Trophoblast cell (in vitro differentiated cells and primary cell): Measurements from ENCODE around the gene MRAP.

Source experiments
- DNase-seq, 2 donors: peaks; one replicate each; pipeline ENCODE4 v3.0.0-alpha.2; 2016
- H2AFZ ChIP-seq: 2 replicates; pipeline ENCODE4 v1.6.1; 2013; ENCODE audit warnings: low read length, moderate library complexity, mild to moderate bottlenecking; ENCODE audit not compliant: insufficient read depth, poor library complexity
- H2AK5ac ChIP-seq: 2 replicates; pipeline ENCODE4 v1.6.1; 2013; ENCODE audit warnings: mild to moderate bottlenecking, low read length
- H2BK120ac ChIP-seq: 2 replicates; pipeline ENCODE4 v1.6.1; 2013; ENCODE audit warnings: low read length, mild to moderate bottlenecking, moderate library complexity; ENCODE audit not compliant: insufficient read depth, poor library complexity
- H2BK12ac ChIP-seq: 2 replicates; pipeline ENCODE4 v1.6.1; 2013; ENCODE audit warnings: mild to moderate bottlenecking, low read length, moderate library complexity
- H2BK5ac ChIP-seq: 2 replicates; pipeline ENCODE4 v1.6.1; 2013; ENCODE audit warnings: low read length, low read depth, moderate library complexity, mild to moderate bottlenecking; ENCODE audit not compliant: poor library complexity
- H3K14ac ChIP-seq: 2 replicates; pipeline ENCODE4 v1.6.1; 2013; ENCODE audit warnings: mild to moderate bottlenecking, low read length
- H3K18ac ChIP-seq: 2 replicates; pipeline ENCODE4 v1.6.1; 2013; ENCODE audit warnings: mild to moderate bottlenecking, low read length
- H3K23ac ChIP-seq: 2 replicates; pipeline ENCODE4 v1.6.1; 2013; ENCODE audit warnings: low read length
- H3K27ac ChIP-seq: 2 replicates; pipeline ENCODE4 v1.5.1; 2013; ENCODE audit warnings: low read depth, mild to moderate bottlenecking, inconsistent platforms, low read length, moderate library complexity
- H3K27me3 ChIP-seq: 2 replicates; pipeline ENCODE4 v1.6.1; 2013; ENCODE audit warnings: inconsistent platforms, mild to moderate bottlenecking, low read length, moderate library complexity; ENCODE audit not compliant: insufficient read depth
- H3K36me3 ChIP-seq, 2 experiments: 1 replicate in 1 of 2; 2 replicates in 1 of 2; pipeline ENCODE4 v1.6.1; 2013; ENCODE audit warnings: low read length in 2 of 2, mild to moderate bottlenecking in 2 of 2, moderate library complexity in 1 of 2; ENCODE audit not compliant: insufficient read depth in 2 of 2, control insufficient read depth in 1 of 2
- H3K4ac ChIP-seq: 2 replicates; pipeline ENCODE4 v1.6.1; 2013; ENCODE audit warnings: low read depth, mild to moderate bottlenecking, low read length, moderate library complexity
- H3K4me1 ChIP-seq, 2 experiments: 1 replicate in 1 of 2; 2 replicates in 1 of 2; pipeline ENCODE4 v1.6.1; 2013; ENCODE audit warnings: low read length in 2 of 2, mild to moderate bottlenecking in 2 of 2, moderate library complexity in 1 of 2; ENCODE audit not compliant: insufficient read depth in 2 of 2, control insufficient read depth in 1 of 2
- H3K4me2 ChIP-seq: 2 replicates; pipeline ENCODE4 v1.6.1; 2013; ENCODE audit warnings: inconsistent platforms, mild to moderate bottlenecking, low read length, moderate library complexity
- H3K4me3 ChIP-seq: 2 replicates; pipeline ENCODE4 v1.5.1; 2013; ENCODE audit warnings: mild to moderate bottlenecking, low read depth, low read length, inconsistent platforms
- H3K79me1 ChIP-seq: one replicate; pipeline ENCODE4 v1.6.1; 2013; ENCODE audit warnings: low read length
- H3K79me2 ChIP-seq: 2 replicates; pipeline ENCODE4 v1.6.1; 2013; ENCODE audit warnings: low read length, mild to moderate bottlenecking; ENCODE audit not compliant: control insufficient read depth, insufficient read depth, poor library complexity
- H3K9ac ChIP-seq: 2 replicates; pipeline ENCODE4 v1.6.1; 2013; ENCODE audit warnings: mild to moderate bottlenecking, low read length
- H3K9me3 ChIP-seq: 2 replicates; pipeline ENCODE4 v1.6.1; 2013; ENCODE audit warnings: low read depth, mild to moderate bottlenecking, control low read depth, inconsistent platforms, low read length; ENCODE audit not compliant: insufficient read depth
- H4K12ac ChIP-seq: 2 replicates; pipeline ENCODE4 v1.6.1; 2013; ENCODE audit warnings: low read depth, mild to moderate bottlenecking, low read length, moderate library complexity
- H4K8ac ChIP-seq: 2 replicates; pipeline ENCODE4 v1.6.1; 2013; ENCODE audit warnings: low read depth, mild to moderate bottlenecking, low read length, moderate library complexity
- H4K91ac ChIP-seq: one replicate; pipeline ENCODE4 v1.6.1; 2013; ENCODE audit warnings: low read depth, mild to moderate bottlenecking, low read length, moderate library complexity
- WGBS: extraction: QIAGEN DNeasy Blood & Tissue Kit; methylation state at CpG from one replicate; pipeline ENCODE4 v1.1.7; 2013; ENCODE audit warnings: missing lambda C conversion rate; ENCODE audit not compliant: insufficient read length, insufficient coverage; ENCODE audit errors: extremely low coverage; 5-methylcytosine and 5-hydroxymethylcytosine counted together

Gene MRAP

GRCh38 chr21:32315511-32316281 lies 17.0 kb downstream of the MRAP start:
- Histone ChIP-seq H4K91ac (no peak overlapping the region), H3K4ac (no peak overlapping the region), H3K27me3 (no peaks in the 10 kb centered on the region), H4K12ac (peak overlapping the region; percentile 4), H3K27ac (no peak overlapping the region), H4K8ac (no peak overlapping the region), H3K4me1 (no peaks in the 10 kb centered on the region), H3K14ac (no peak overlapping the region), H3K18ac (no peak overlapping the region), H2BK12ac (no peak overlapping the region), H2AFZ (no peak overlapping the region), H3K4me3 (no peak overlapping the region), H3K9ac (no peak overlapping the region), H3K4me2 (no peak overlapping the region), H2AK5ac (no peak overlapping the region), H2BK120ac (no peak overlapping the region), H3K79me1 (no peaks in the 10 kb centered on the region), H3K79me2 (no peaks in the 10 kb centered on the region), H3K9me3 (peaks cover 3% of the 10 kb centered on the region), H2BK5ac (no peak overlapping the region), H3K36me3 (peaks cover 51 to 66% of the 10 kb centered on the region in 2 experiments), H3K23ac (peak overlapping the region; percentile 47)
- no CpG with 5 or more reads among the region's 14 CpGs for WGBS
- no peak for DNase-seq

GRCh38 chr21:32316361-32317215 lies 17.9 kb downstream of the MRAP start:
- WGBS: no CpG with 5 or more reads among the region's 22 CpGs

DNA sequence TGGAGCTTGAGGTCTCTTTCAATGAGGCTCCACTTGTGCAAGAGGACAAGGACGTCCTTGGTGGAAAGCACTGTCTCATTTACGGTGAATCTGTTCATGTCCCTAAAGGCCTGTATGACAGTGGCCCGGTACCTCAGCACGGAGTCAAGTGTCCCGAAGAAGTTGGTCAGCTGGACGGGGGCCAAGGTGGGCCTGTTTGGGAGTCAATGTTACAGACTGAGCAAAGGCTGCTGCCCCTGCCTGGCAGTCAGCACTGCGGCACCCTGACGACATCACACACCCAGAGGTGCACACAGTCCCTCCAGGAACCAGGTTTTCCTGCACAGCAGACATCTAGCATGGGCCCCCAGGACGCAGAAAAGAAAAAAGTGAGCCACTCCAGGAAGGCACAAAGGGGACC lies 19.1 kb downstream of the MRAP start:
- H2AFZ ChIP-seq: no peak overlapping the region
- H3K14ac ChIP-seq: no peak overlapping the region
- WGBS: no CpG with 5 or more reads among the region's 9 CpGs
- peaks cover 59 to 69% of the 10 kb centered on the region in 2 experiments for H3K36me3 ChIP-seq
- no peak overlapping the region for H3K4ac ChIP-seq
- H3K4me1 ChIP-seq: no peaks in the 10 kb centered on the region
- H4K91ac ChIP-seq: no peak overlapping the region
- H3K79me2 ChIP-seq: no peaks in the 10 kb centered on the region
- no peak overlapping the region for H2BK12ac ChIP-seq
- no peak for DNase-seq
- H3K18ac ChIP-seq: no peak overlapping the region
- no peak overlapping the region for H3K27ac ChIP-seq
- H3K79me1 ChIP-seq: no peaks in the 10 kb centered on the region
- peaks cover 3% of the 10 kb centered on the region for H3K9me3 ChIP-seq
- H2BK120ac ChIP-seq: no peak overlapping the region
- H3K23ac ChIP-seq: no peak overlapping the region
- no peak overlapping the region for H3K9ac ChIP-seq
- no peak overlapping the region for H2AK5ac ChIP-seq
- H2BK5ac ChIP-seq: no peak overlapping the region
- H3K27me3 ChIP-seq: no peaks in the 10 kb centered on the region
- H3K4me2 ChIP-seq: no peak overlapping the region
- no peak overlapping the region for H4K8ac ChIP-seq
- no peak overlapping the region for H4K12ac ChIP-seq
- H3K4me3 ChIP-seq: no peak overlapping the region

More at GRCh38 chr21:32316361-32317215, 17.9 kb downstream of the MRAP start:
- DNase-seq: no peak
- Histone ChIP-seq H2BK5ac (no peak overlapping the region), H3K14ac (no peak overlapping the region), H2AK5ac (no peak overlapping the region), H3K27ac (no peak overlapping the region), H3K27me3 (no peaks in the 10 kb centered on the region), H4K8ac (no peak overlapping the region), H3K18ac (no peak overlapping the region), H2AFZ (no peak overlapping the region), H3K23ac (no peak overlapping the region), H3K4me1 (no peaks in the 10 kb centered on the region), H3K9ac (no peak overlapping the region), H3K79me1 (no peaks in the 10 kb centered on the region), H3K4me3 (no peak overlapping the region), H2BK12ac (no peak overlapping the region), H3K36me3 (peaks cover 55 to 69% of the 10 kb centered on the region in 2 experiments), H3K4me2 (no peak overlapping the region), H3K9me3 (peaks cover 3% of the 10 kb centered on the region), H2BK120ac (no peak overlapping the region), H3K4ac (no peak overlapping the region), H3K79me2 (no peaks in the 10 kb centered on the region), H4K91ac (no peak overlapping the region), H4K12ac (no peak overlapping the region)

GRCh38 chr21:32319012-32319411 lies 20.4 kb downstream of the MRAP start:
- Histone ChIP-seq H4K12ac (no peak overlapping the region), H3K4me2 (no peak overlapping the region), H3K4me3 (no peak overlapping the region), H3K4ac (no peak overlapping the region), H3K27me3 (no peaks in the 10 kb centered on the region), H3K9ac (no peak overlapping the region), H3K18ac (no peak overlapping the region), H3K23ac (no peak overlapping the region), H4K8ac (no peak overlapping the region), H2BK12ac (no peak overlapping the region), H3K79me1 (no peaks in the 10 kb centered on the region), H2AFZ (no peak overlapping the region), H2BK120ac (no peak overlapping the region), H3K9me3 (peaks cover 3% of the 10 kb centered on the region), H3K4me1 (no peaks in the 10 kb centered on the region), H3K14ac (no peak overlapping the region), H4K91ac (no peak overlapping the region), H2AK5ac (no peak overlapping the region), H3K36me3 (peaks cover 68 to 80% of the 10 kb centered on the region in 2 experiments), H2BK5ac (no peak overlapping the region), H3K79me2 (no peaks in the 10 kb centered on the region), H3K27ac (no peak overlapping the region)
- whole genome bisulfite sequencing: no CpG with 5 or more reads among the region's 7 CpGs
- DNase-seq: no peak
